NCI-H2227 (cell line): ENCODE results near the gene CITED2.
A peak's percentile ranks its signal among the peaks of the same experiment; 100 is the strongest.

ENCODE experiments used
- DNase-seq: peaks from one replicate; lab custom pipeline; 2025; ENCODE audit not compliant: unreplicated experiment; lab: John Stamatoyannopoulos, UW

Gene CITED2

DNA sequence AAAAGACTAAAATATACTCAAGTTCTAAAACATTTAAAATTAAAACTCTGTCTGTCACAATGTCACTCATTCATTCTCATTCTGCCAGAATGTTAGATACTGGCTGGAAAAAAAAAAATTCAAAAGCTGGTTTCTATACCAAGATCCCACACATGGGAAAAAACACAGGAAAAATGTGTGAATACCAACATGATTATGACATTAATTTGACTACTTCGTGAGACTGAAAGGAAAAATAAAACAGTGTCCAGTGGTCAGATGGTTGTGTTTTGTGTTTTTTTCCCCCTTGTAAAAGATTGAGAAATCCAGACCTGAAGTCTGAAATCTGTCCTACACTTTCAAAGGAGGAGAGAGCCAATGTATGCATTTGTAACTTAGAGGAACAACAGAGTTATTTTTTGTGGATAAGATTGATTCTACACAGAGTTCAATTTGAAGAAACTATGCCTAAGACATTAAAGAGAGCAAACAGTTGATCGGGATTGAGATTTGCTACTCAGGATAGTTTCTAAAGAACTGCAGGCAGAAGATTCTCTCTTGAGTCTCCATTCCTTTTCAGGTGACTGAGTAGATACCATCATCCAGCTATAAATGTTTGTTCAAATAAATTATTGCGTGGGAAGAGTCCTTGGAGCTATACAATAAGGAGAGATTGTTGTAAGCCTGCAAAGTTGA, 43.5 kb downstream of the CITED2 start:
- no peak for DNase-seq

DNA sequence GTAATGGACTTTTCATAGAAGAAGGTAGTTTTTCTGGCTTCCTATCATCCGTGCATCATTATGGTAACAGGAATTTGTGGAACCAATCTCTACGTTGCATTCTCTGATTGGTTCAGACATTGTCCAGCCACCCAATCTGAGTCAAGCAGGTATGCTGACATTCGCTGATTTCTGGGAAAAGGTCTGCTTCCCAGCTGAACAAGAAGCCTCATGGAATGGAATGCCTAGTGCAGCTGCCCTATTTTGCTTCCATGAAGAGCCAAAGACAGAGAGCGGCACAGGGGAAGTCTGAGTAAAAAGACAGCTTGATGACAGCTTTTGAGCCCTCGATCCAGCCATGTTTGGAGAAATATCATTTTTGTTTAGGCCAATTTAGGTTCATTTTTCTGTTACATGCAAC, 44.1 kb downstream of the CITED2 start:
- peak; percentile 24 for DNase-seq

DNA sequence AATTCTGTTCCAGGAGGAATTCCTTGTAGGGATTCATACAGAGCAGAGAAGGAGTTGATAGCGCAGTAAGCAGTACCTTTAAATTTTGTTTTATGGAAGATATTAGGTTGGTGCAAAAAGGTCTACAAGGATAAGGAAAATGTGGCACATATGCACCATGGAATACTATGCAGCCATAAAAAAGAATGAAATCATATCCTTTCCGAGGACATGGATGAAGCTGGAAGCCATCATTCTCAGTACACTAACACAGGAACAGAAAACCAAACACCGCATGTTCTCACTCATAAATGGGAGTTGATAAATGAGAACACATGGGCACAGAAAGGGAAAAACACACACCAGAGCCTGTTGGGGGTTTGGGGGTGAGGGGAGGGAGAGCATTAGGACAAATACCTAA, 45.2 kb downstream of the CITED2 start:
- no peak for DNase-seq

DNA sequence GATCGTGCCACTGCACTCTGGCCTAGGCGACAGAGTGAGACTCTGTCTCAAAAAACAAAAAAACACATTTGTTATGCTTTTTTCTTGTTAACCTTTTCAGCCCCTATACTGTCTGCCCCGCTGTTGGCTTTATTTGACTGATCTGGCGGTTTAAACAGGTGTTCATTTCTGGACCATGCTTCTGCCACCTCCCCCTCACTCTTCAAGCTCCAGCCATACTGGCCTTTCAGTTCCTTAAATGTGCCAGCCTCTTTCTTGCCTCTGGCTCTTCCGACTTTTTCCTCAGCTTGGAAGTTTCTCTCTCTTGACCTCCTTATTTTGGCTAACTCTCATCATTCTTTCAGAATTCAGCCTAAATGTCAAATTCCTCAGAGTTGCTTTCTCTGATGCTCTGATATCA, 47.4 kb downstream of the CITED2 start:
- no peak for DNase-seq

DNA sequence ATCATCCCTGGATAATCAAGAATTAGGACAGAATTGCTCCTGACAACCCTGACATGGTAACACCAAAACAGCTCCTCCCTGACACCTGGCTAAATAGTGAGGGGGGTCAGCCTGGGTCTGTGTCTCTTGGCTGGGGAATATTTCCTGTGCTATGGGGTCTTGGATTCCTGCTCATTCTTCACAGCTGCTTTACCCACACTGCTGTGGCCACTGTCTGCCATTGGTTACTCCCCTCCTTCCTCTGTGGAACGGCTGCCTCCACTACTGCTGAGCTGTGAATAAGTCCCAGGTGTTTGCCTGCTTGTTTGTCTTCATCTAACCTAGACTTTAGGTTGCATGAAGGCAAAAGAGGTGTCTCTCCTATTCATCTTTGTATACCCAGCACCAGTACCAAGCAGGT, 48.8 kb downstream of the CITED2 start:
- DNase-seq = no peak

DNA sequence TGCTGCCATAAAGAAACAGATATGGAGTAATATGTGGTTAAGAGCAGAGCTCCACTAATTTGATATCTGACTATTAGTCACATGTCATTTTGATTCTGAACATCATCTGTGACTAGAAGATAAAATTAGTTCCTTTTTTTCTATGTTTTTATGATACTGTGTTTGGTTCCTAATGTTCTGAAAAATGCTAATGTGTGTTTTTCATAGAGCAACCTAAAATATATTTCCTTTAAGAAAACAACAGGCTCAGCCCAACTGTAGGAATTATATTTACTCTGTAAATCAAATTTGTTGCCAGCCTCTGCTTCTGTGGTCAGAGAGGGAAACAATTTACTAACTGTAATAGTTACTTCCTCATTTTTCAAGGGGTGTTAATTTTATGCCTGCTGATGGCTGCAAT, 49.3 kb downstream of the CITED2 start:
- DNase-seq = no peak

DNA sequence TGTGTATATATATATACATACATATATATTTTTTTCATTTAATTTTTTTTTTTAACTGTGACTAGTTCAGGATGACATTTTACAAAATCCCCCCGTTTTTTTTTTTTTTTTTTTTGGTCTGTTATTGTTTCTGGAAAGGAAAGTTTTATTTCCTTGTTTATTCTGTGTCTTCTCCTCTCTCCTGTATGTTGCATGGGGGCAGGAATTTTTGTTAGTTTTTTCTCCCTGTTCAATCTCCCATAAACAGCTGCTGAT, 50.2 kb downstream of the CITED2 start:
- no peak for DNase-seq

DNA sequence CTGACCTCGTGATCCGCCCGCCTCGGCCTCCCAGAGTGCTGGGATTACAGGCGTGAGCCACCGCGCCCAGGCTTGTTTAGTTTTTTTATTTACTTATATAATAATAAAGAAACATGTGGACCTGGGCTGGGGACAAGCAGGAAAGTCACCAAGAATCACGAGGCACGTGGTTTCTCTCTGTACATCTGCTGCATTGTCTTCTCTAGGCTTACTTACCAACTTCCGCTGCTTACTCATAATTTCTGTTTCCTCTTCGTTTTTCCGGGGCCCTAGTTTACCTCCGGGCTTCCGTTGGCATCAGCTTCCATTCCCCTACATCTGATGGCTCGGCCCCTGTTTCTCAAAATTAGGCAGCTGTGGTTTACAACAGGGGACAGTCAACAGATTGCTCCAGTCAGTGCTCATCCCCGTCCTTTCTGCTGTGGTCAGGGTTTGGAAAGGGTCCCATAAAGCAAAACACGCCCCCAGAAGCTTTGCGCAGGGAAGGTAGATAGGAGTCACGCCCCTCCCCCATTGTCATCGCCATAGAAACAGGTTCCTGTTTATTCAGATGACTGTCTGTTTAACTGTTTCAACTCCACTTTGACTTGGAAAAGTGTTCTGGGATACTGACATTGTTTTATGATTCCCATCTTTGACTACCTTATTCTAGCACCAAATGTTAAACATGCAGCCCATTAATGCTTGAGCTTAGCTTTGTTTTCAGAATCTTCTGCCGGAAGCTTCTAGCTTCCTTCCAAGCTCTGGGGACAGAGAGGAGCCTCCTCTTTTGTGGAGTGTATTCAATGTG, 50.7 kb downstream of the CITED2 start:
- peak; percentile 53 for DNase-seq
